Kidney capillary endothelial cell (primary cell): ENCODE measurements around the gene HDAC4.

Source experiments
- DNase-seq: peaks from one replicate; pipeline ENCODE4 v3.0.0-alpha.2; 2018; ENCODE audit warnings: low spot score

HDAC4 gene

GRCh38 chr2:239307921-239308613 is 92.8 kb downstream of the HDAC4 start:
- no peak for DNase-seq

DNA sequence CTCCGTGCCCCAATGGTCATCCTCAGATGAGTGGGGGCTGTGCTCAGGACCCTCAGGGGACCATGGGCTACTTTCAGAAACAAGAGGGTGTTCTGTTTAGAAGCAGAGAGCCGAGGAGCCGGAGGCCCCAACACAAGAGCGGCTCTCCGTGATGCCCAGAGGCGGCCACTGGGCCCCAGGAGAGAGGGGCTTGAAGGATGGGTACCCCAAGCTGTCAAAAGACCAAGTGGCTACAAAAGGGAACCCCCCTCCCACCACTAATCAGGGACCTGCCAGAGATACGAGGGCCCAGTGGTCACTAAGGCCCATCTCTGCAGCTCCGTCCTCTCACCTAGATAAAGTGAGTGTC is 93.6 kb downstream of the HDAC4 start:
- DNase-seq: no peak

DNA sequence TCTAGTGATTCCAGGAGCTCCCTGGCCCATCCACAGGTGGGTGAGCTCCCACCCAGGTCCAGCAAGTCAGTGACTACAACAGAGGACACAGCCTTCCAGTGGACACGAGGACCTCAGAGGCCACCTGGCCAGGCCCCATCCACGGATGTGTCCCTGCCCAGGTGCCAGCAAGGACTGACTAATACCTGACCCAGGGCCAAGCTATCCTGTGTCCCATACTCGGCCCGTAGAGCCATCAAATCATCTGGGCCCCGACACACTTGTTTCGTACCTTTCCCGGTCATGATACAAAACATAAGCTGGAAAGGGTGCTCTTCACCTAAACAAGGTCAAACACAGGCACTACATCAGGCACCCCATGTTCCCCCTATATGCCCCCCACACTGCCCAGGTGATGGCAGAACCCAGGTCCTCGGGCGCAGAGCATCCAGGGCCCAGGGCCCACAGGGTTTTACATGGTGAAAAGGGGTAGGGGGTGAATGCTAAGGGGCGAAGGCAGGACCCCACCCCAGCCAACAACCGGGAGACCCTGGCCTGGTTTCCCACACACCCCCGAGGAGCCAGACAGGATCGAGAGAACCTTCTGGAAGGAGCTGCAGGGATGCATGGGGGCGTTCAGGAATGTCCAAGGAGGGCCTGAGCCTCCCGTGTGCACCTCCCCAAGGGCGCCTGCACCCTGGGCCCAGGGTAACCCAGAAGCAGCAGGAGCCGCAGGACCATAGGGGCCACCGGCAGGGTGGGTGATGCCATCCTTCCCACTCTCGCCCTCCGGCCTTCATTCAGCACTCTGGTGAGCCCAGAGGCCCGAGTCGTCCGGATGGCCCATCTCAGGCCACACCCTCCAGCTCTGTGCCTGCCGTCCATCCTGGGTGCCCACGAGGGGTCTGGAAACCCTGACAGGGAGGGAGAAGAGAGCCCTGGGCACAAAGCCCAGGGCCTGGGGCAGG is 94.3 kb downstream of the HDAC4 start:
- no peak for DNase-seq

- DNase-seq: no peak
Observed at GRCh38 chr2:239305771-239306170, 95.0 kb downstream of the HDAC4 start.

GRCh38 chr2:239305222-239305575 is 95.6 kb downstream of the HDAC4 start:
- DNase-seq: no peak

- no peak for DNase-seq
Observed at GRCh38 chr2:239304533-239305221, 96.1 kb downstream of the HDAC4 start.

DNA sequence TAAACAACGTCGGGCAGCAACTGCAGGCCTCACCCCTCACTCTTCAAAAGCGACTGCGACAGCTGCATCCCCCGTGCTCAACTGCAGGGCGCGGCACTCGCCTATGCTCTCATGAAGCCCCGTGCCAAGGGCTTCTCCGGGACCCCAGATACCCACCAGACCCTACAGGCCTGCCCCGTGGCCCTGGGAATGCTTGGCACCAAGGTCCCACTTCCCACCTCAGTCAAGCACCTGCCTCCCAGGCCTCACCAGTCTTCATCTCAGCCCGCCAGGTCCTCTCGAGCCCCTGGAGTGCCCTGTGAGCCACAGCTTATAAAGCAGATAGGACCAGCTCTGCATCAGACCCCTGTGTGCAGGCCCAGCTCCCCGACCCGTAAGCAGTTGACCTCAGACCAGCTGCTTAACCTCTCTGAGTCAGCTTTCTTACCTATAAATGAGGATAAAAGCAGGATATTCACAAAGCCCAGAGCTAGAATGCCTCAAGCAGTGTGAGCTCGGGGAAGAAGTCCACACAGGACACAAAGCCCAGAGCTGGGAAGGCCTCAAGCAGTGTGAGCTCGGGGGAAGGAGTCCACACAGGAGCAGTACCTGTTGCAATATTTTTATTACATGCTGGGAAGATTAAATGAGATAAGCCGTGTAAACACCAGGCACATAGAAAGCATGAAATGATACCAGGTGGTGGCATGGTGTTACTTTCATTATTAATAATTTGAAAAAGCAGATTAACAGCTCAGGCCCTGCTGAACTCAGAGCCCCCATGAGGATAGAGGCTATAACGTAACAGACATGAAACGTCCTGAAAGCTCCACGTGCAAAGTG is 96.9 kb downstream of the HDAC4 start:
- DNase-seq: no peak

GRCh38 chr2:239302808-239303557 is 97.8 kb downstream of the HDAC4 start:
- DNase-seq: no peak

GRCh38 chr2:239302083-239302807 is 98.6 kb downstream of the HDAC4 start:
- no peak for DNase-seq

- DNase-seq: no peak
Observed at GRCh38 chr2:239300871-239301735, 99.7 kb downstream of the HDAC4 start.

DNA sequence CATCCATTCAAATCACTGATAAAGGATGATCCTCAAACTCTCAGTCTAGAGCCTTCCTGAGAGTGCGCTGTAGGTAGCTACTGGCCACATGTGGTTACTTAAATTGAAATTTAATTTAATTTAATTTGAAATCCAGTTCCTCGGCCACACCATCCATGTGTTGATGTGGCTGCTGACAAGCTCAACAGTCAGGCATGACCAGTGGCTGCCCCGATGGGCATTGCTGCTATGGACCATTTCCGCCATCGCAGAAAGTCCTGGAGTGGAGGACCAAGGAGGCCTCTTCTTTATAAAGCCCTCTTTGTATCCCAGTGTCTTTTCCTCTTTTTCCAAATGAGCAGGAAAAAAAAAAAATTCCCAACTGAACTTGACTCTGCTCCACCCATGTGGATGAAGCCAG is 100.6 kb downstream of the HDAC4 start:
- DNase-seq: no peak

DNA sequence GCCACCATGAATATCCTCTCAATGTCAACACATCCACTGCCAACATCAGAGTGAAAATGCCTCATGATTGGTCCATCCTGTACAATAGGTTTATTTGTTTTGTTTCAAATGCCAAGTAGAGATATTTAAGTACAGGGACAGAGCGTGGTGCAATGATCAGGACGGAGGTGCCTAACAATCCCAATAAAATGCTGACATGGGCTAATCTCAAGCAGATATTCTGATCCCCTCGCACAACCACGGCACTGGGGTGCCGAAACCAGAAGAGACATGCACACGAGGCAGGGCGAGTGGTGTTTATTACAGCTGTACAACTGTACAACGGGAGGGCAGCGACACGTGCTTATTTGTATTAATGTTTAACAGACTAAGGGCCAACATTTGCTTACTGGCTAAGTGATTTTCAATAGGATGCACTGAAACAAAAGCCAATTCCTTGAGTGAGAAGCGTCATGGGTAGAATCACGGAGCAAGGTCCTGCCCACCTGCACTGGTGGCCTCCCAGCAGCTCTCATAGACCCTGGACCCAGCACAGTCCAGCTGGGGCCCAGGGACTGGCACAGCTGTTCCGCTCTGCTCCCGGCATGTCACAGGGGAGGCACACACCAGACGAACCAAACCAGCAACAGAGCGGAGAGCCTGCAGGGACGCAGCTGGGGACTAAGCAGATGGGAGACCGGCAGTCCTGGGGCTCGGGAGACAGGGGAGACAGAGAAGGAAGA is 101.4 kb downstream of the HDAC4 start:
- DNase-seq: no peak

- DNase-seq: no peak
Observed at GRCh38 chr2:239298116-239298804, 102.6 kb downstream of the HDAC4 start.

GRCh38 chr2:239297142-239298004 is 103.4 kb downstream of the HDAC4 start:
- no peak for DNase-seq

DNA sequence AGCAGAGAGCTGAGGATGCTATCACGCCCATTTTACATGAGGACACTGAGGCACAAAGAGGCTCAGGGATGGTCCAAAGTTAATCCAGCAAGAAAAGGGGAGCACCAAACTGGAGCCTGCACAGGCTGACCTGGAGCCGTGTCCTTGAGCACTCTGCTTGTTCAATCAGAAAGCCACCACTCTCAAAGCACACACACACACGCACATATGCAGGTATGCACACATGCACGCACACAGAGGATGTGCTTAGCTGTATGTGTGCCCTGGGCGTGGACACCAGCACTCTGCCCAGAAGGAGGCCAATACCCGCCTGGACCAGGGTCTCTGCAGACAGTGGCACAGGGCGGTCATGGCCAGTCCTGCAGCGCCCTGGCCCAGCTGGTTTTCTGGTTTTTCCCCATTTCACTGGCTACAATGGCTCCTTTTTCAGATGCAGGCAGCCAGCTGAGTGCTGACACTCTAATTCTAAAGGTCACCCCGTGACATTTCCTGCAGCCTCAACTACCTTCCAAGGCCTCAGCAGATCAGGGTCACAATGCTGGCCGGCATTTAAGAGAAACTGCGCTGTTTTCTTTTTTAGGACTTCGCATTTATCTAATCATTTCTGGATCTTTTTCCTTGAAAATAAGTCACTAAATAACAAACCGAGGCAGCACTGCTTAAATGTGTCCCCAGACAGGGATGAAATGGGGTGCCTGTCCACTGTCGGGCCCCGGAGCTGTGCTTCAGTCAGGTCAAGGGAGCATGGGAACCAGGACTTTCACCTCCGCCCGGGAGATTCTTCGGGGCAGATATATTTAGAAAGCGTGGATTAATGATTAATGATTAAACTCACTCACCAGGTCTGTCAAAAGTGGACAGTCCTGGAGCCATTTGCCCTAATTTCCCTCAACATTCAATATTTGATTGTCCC is 104.5 kb downstream of the HDAC4 start:
- DNase-seq: no peak

DNA sequence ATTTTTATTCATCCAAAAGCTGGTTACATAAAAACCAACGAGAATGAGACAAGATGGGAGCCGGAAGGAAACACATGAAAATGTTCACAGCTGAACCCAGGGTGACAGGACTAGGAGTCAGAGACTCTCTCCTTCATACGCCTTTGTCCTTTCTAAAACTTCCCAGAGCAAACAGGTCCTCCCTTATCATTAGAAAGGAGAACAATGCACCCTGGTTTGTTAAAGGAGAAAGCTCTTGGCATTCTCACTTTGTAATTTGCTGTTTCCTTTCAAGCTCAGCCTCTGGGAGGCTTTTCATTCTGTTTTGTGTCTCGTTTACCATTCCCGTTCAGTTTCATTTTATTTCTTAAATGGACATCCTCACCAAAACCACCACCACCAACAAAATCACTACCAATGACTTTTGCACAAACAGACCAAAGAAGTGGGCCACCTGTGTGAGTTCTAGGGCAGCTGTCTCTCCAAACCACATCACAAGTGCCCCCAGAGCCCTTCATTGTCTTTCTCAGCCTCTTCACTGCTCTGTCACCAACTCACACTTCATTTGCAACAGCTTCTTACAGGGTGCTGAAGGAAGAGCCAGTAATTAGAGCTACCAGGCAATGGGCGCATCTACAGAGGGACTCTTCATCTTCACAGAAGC is 105.3 kb downstream of the HDAC4 start:
- DNase-seq: no peak
